ENCODE data around the gene MUSK. TPM values are rescaled to one million over a fixed set of nuclear protein-coding genes. Genes with fewer than 3 reads are reported as not detected.

Gene MUSK
- total and polyA plus RNA-seq, 2 donors (not counting 1 experiment from before 2014, with no cell fraction given): not detected

DNA sequence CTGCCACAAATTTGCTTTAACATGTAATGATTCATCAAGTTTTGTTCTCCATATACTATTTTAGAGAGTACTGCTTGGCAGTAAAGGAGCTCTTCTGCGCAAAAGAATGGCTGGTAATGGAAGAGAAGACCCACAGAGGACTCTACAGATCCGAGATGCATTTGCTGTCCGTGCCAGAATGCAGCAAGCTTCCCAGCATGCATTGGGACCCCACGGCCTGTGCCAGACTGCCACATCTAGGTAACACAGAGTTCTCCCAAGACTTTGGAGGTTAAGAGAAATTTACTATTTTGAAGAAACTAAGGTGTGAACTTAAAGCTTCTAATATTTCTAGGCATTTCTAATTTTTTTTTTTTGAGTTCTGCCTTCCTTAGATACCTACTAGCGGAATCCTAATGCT lies 107.1 kb downstream of the MUSK start:
- no peak for TF ChIP-seq EZH2 (IDR thresholded peaks at IDR 0.05; ENCODE audit: borderline replicate concordance, insufficient read depth, low read depth, low read length, poor library complexity, severe bottlenecking)
- TF ChIP-seq, protein P1, sequence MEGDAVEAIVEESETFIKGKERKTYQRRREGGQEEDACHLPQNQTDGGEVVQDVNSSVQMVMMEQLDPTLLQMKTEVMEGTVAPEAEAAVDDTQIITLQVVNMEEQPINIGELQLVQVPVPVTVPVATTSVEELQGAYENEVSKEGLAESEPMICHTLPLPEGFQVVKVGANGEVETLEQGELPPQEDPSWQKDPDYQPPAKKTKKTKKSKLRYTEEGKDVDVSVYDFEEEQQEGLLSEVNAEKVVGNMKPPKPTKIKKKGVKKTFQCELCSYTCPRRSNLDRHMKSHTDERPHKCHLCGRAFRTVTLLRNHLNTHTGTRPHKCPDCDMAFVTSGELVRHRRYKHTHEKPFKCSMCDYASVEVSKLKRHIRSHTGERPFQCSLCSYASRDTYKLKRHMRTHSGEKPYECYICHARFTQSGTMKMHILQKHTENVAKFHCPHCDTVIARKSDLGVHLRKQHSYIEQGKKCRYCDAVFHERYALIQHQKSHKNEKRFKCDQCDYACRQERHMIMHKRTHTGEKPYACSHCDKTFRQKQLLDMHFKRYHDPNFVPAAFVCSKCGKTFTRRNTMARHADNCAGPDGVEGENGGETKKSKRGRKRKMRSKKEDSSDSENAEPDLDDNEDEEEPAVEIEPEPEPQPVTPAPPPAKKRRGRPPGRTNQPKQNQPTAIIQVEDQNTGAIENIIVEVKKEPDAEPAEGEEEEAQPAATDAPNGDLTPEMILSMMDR (IDR thresholded peaks at IDR 0.05): no peak
- Mint-ChIP-seq H3K4me3 (no peak overlapping the region), H3K27ac (no peak overlapping the region), H3K27me3 (peaks cover 3% of the 10 kb centered on the region), H3K4me1 (no peaks in the 10 kb centered on the region), H3K9me3 (ENCODE audit: insufficient read depth) (no peaks in the 10 kb centered on the region)
- no peak for ATAC-seq (ENCODE audit: low read depth)
- DNase-seq: no peak
- Histone ChIP-seq H3K4me2 (replicated peaks; ENCODE audit: low read depth, low read length, poor library complexity, severe bottlenecking) (no peak overlapping the region), H4K20me1 (ENCODE audit: control insufficient read depth, insufficient read depth, low read length, poor library complexity, severe bottlenecking) (no peaks in the 10 kb centered on the region), H3K36me3 (replicated peaks in 1 of 2; ENCODE audit: control extremely low read depth in 1 of 2, control insufficient read depth in 1 of 2, extremely low read depth in 1 of 2, insufficient read depth in 2 of 2, low read length in 1 of 2) (no peaks in the 10 kb centered on the region), H3K27ac (ENCODE audit: low read length in 2 of 2) (no peak overlapping the region), H2AFZ (ENCODE audit: insufficient read depth, low read depth, low read length, poor library complexity, severe bottlenecking) (no peak overlapping the region), H3K9ac (ENCODE audit: low read length) (no peak overlapping the region), H3K4me1 (ENCODE audit: control insufficient read depth in 2 of 2, insufficient read depth in 2 of 2, low read length in 2 of 2) (no peaks in the 10 kb centered on the region), H3K27me3 (replicated peaks in 1 of 4; ENCODE audit: control extremely low read depth in 1 of 4, control insufficient read depth in 3 of 4, insufficient read depth in 4 of 4, low read length in 3 of 4) (no peaks in the 10 kb centered on the region), H3K79me2 (ENCODE audit: control insufficient read depth, insufficient read depth, low read length) (no peaks in the 10 kb centered on the region), H3K9me3 (ENCODE audit: control extremely low read depth in 1 of 3, control insufficient read depth in 2 of 3, insufficient read depth in 1 of 3, low read length in 2 of 3) (no peaks in the 10 kb centered on the region), H3K4me3 (ENCODE audit: control extremely low read depth in 1 of 5, extremely low read depth in 1 of 5, insufficient read depth in 1 of 5, low read depth in 2 of 5, low read length in 4 of 5) (no peak overlapping the region)
- CTCF ChIA-PET: no interaction called here
- POLR2A ChIA-PET: no interaction called here
- WGBS (ENCODE audit: insufficient coverage): 71% methylated on average over 2 of the region's 5 CpGs
- intact Hi-C loops (cut with micrococcal nuclease): no loop called here

DNA sequence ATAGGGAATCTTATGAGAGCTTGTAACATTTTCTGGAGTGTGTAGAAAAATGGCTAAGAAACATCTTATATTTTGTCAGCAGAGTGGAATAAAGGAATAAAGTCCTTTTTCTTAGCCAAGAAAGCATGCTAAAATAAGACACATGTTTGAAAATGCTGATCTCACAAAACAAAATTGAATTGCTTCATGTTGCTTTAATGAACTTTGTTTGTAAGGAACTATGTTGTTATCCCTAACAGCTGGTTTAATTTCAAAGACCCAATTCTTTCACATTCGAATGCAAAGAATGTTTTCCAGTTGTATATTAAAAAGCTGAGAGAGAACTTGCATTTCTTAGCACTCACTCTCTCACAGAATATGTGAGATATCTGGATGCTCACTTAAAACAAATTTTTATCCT lies 107.6 kb downstream of the MUSK start:
- WGBS (ENCODE audit: insufficient coverage): no CpG with 5 or more reads among the region's 1 CpG
- ChIA-PET POLR2A (no interaction called here), CTCF (no interaction called here)
- intact Hi-C loops (cut with micrococcal nuclease): no loop called here
- no peak for ATAC-seq (ENCODE audit: low read depth)
- H3K9me3 Mint-ChIP-seq (ENCODE audit: insufficient read depth): no peaks in the 10 kb centered on the region
- Histone ChIP-seq H3K4me1 (ENCODE audit: control insufficient read depth in 2 of 2, insufficient read depth in 2 of 2, low read length in 2 of 2) (no peaks in the 10 kb centered on the region), H3K4me3 (ENCODE audit: control extremely low read depth in 1 of 5, extremely low read depth in 1 of 5, insufficient read depth in 1 of 5, low read depth in 2 of 5, low read length in 4 of 5) (no peak overlapping the region), H3K4me2 (replicated peaks; ENCODE audit: low read depth, low read length, poor library complexity, severe bottlenecking) (no peak overlapping the region), H3K9ac (ENCODE audit: low read length) (no peak overlapping the region), H3K79me2 (ENCODE audit: control insufficient read depth, insufficient read depth, low read length) (no peaks in the 10 kb centered on the region), H4K20me1 (ENCODE audit: control insufficient read depth, insufficient read depth, low read length, poor library complexity, severe bottlenecking) (no peaks in the 10 kb centered on the region), H3K27me3 (replicated peaks in 1 of 4; ENCODE audit: control extremely low read depth in 1 of 4, control insufficient read depth in 3 of 4, insufficient read depth in 4 of 4, low read length in 3 of 4) (no peaks in the 10 kb centered on the region), H2AFZ (ENCODE audit: insufficient read depth, low read depth, low read length, poor library complexity, severe bottlenecking) (no peak overlapping the region), H3K27ac (ENCODE audit: low read length in 2 of 2) (no peak overlapping the region), H3K9me3 (ENCODE audit: control extremely low read depth in 1 of 3, control insufficient read depth in 2 of 3, insufficient read depth in 1 of 3, low read length in 2 of 3) (no peaks in the 10 kb centered on the region), H3K36me3 (replicated peaks in 1 of 2; ENCODE audit: control extremely low read depth in 1 of 2, control insufficient read depth in 1 of 2, extremely low read depth in 1 of 2, insufficient read depth in 2 of 2, low read length in 1 of 2) (no peaks in the 10 kb centered on the region)
- no peak overlapping the region for H3K4me3 Mint-ChIP-seq
- H3K27ac Mint-ChIP-seq: no peak overlapping the region
- no peak for TF ChIP-seq EZH2 (IDR thresholded peaks at IDR 0.05; ENCODE audit: borderline replicate concordance, insufficient read depth, low read depth, low read length, poor library complexity, severe bottlenecking)
- TF ChIP-seq, protein P1 (IDR thresholded peaks at IDR 0.05): no peak
- no peak for DNase-seq
- H3K27me3 Mint-ChIP-seq: peaks cover 3% of the 10 kb centered on the region
- H3K4me1 Mint-ChIP-seq: no peaks in the 10 kb centered on the region
